HG02759 (cell line): ENCODE results near the gene CFAP119.

Source experiments
- ATAC-seq: cut with Tn5 transposase; IDR thresholded peaks from one replicate; pipeline ENCODE4 v1.9.1; 2021; ENCODE audit warnings: mild to moderate bottlenecking, moderate library complexity; ENCODE audit not compliant: unreplicated experiment

The CFAP119 gene

DNA sequence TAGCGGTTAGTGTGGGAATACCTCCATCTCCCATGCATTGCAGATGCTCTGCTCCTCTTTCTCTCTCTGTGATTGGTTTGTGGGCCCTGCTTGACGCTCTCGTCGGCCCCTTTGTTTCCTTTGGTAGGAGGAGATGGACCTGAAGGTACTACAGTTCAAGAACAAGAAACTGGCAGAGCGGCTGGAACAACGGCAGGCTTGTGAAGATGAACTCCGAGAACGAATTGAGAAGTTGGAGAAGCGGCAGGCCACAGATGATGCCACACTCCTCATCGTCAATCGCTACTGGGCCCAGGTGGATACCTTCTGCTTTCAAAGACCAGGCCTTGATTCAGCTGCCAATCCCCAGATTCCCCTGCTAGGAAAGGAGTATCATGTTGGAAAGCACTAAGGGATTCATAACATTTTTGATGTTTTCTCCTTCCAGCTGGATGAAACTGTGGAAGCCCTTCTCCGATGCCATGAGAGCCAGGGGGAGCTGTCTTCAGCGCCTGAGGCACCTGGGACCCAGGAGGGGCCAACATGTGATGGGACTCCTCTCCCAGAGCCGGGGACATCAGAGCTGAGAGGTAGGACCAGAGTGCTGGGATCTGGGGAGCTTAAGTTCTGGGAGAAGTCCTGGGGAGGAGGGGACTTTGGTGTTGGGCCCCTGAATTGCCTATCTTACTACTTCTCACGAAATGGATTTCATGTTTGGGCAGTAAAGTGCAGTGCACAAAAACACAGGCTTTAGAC, 1.3 kb upstream of the CFAP119 start:
- no peak for ATAC-seq

DNA sequence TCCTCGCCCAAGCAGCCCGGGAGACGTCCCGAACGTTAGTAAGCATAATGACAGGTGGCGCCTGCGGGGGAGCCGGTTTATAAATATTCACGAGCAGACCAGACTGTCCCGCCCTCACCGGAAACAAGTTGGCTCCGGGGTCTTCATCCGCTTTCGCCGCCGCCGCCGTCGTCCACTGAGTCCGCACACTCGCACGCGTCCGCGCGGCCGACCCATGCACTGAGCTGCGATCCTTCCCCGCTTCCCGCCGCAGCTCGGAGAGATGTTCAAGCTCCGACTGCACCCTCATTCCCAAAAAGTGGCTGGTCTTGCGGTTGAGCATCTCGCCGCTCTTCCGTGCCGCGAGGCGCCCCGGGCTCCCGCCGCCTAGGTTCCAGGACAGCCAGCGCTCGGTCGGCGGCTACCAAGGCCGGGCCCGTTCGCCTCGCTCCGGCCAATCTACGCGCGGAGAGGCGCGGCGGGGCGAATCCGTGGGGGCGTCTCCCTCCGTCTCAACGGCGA, 385 bp downstream of the CFAP119 start:
- ATAC-seq: peak; percentile 42

DNA sequence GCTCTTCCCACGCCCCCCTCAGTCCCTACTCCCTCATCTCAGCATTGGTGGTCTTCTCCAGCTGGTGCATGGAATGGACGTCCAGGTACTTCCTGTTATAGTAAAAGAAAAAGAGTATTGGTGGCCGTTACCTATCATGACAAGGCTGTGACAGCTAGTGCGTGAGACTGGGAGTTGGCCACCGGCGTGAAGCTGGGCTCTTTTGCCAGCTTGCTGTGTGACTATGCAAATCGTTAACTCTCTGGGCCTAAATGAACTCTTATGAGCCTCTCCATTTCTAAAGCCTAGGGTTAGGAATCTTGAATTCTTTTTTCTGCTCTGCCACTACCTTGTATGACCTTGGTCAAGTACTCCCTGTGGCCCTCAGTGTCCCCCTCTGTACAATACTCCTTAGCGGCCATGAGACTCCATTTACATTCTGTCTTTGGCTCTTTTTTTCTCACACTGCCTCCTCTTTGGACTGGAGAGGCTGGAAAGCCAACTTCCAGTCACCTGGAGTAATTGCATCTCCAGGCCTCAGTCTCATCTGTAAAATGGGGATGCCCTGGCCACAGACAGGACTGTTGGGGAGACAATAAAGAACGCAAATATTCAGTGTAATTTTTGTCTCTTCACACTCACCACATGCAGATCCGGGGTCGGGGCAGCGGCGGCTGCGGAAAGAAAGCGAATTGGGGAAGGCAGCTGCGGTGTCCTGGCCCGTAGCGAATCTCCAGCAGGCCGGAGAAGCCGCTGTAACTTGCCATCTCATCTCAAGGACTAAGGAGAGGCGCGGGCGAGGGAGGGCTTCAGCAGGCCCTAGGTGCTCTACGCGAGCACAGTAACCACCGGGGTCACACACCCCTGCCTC, 1.1 kb downstream of the CFAP119 start:
- ATAC-seq: no peak

DNA sequence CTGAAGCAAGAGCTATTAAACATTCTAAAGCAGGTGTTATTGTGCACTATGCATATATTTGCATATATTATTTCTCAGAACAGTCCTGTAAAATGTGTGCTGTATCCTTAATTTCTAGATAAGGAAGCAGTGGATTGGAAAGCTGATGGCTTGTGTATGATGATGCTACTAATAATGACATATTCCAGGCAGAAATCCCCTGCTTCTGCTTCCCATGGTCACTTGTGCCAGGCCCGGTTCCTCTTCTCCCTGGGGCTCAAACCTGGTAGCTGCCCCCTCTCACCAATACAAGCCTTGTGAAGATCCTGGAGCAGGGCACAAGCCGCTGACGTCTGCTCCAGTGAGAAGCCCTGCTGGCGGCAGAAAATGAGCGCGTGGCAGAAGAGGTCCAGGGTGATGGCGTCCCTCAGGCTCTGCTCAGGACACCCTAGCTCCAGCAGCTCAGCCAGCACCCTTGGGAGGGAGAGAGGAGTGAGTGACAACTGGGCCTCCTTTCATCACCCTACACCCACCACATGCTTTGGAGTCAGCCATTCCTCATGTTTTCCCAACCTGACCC, 1.8 kb downstream of the CFAP119 start:
- ATAC-seq: no peak

DNA sequence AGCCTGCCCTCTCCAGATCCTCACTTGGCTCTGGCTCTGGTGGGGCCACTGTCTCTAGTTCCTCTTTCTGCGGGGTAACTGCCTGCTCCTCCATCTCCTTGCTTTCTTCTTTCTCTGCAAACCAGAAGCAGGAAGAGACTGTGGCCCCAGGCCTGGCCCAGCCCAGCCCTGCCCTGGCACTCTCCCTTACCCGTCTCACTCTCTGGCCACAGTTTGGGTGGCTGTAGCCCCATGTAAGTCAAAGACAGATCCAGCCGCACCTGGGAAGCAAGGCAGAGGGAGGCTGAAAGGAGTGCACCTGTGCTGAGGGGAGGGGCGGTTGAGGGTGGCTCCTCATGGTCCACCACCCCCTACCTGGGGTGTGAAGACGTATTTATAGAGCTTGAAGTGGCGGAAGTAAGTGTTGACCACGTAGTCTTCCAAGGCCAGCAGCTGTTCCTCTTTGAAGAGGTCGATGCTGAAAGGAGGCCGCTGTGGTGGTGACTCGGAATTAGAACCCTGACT, 2.8 kb downstream of the CFAP119 start:
- ATAC-seq: no peak

DNA sequence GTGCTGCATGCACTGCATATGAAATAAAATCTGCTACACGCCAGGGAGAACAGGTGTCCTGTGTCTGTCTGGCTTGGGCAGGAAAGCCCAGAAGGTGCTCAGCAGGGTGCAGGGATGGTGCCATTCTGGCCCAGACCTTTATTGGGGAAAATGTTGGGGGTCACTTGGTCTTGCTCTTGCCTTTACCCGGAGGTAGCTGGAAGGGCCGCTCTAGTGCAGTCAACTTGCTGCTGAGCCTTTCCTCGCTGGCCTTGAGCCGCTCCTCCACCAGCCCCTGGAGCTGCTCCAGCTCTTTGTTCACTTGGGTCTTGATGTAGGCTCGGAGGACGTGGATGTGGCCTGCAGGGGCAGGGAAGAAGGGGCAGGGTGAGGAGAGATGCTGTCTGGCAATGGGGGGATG, 4.5 kb downstream of the CFAP119 start:
- ATAC-seq: no peak

DNA sequence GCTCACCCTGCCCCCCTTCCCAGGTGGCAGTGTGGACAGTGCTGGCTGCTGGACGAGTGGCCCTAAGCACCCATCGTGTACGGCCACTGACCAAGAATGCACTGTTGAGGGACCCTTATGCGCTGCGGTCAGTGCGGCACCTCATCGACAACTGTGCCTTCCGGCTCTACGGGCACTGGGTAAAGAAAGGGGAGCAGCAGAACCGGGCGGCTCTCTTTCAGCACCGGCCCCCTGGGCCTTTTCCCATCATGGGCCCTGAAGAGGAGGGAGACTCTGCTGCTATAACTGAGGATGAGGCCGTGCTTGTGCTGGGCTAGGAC, 5.1 kb downstream of the CFAP119 start:
- no peak for ATAC-seq

DNA sequence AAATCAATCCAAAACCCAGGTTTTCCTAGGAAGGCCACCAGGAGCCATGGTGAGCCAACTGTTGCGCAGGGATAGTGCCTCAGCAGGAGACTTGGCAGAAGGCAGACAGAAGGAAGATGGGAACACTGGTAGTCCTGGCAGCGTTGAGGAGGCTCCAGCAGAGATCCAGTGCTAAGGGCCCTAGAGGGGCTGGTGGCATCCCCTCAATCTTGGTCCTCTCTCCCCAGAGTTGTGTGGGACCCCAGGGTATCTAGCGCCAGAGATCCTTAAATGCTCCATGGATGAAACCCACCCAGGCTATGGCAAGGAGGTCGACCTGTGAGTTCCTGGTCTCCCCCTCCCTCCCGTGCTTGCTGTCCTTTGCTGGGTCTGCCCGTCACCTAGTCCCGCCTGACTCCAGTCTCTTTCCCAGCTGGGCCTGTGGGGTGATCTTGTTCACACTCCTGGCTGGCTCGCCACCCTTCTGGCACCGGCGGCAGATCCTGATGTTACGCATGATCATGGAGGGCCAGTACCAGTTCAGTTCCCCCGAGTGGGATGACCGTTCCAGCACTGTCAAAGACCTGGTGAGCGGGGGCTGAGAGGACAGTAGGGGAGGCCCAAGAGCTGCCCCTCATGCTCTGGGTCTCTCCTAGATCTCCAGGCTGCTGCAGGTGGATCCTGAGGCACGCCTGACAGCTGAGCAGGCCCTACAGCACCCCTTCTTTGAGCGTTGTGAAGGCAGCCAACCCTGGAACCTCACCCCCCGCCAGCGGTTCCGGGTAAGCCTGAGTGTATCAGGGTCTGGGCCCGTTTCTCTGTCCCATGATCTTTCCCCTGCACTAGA, 5.7 kb downstream of the CFAP119 start:
- no peak for ATAC-seq

DNA sequence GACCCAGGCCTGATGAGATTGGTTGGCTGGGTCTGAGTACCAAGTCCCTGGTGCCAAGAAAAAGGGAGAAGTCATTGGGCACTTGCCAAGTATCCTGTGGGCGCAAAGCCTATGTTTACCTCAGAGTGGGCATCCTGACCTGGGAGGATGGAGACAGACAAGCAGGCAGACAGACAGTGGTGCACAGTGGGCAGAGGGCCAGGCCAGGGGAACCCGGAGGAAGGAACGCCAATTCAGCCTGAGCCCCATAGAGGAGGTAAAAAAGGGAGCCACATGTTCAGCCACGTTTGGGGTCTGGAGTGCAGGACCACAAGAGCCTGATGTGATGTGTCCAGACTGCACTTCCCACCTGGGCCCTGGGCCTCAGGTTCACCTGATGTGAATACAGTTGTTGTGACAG, 8.3 kb downstream of the CFAP119 start:
- no peak for ATAC-seq

DNA sequence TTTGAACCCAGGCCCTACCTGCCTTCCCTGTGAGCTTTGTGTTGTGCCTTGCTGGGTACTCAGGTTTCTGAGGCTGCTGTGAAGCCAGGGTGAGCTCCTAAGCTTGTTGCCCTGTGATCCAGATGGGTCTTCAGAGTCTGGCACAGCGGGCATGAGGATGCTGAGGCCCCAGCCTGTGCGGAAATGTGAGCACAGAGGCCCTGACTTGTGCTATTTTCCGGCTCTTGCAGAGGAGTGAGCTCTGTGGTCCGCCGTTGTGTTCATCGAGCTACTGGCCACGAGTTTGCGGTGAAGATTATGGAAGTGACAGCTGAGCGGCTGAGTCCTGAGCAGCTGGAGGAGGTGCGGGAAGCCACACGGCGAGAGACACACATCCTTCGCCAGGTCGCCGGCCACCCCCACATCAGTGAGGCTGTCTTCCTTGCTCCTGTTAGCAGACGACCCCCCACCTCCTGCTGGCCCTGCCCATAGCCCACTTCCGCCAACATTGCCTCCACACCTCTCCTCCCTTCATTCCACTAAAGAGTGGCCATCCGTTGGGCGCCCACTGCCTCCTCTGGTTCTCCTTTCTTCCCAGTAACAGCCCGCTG, 10.9 kb downstream of the CFAP119 start:
- ATAC-seq: no peak

DNA sequence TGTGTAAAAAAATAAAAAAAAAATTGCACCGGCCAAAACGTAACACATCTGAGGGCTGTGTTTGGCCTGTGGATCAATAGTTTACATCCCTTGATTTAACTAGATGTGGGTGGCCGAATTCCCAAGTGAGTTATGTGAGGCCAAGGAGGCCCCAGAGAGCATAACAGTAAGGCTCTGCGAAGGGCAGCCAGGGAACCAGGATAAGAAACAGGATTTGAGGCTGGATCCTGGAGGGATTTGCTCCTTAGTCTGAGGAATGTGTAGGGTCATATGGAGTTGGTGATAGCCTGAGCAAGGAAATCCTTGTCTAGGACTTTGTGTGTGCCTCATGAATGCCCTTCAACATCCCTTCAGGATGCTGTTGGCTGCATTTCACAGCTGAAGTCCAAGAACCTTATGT, 11.7 kb downstream of the CFAP119 start:
- no peak for ATAC-seq

DNA sequence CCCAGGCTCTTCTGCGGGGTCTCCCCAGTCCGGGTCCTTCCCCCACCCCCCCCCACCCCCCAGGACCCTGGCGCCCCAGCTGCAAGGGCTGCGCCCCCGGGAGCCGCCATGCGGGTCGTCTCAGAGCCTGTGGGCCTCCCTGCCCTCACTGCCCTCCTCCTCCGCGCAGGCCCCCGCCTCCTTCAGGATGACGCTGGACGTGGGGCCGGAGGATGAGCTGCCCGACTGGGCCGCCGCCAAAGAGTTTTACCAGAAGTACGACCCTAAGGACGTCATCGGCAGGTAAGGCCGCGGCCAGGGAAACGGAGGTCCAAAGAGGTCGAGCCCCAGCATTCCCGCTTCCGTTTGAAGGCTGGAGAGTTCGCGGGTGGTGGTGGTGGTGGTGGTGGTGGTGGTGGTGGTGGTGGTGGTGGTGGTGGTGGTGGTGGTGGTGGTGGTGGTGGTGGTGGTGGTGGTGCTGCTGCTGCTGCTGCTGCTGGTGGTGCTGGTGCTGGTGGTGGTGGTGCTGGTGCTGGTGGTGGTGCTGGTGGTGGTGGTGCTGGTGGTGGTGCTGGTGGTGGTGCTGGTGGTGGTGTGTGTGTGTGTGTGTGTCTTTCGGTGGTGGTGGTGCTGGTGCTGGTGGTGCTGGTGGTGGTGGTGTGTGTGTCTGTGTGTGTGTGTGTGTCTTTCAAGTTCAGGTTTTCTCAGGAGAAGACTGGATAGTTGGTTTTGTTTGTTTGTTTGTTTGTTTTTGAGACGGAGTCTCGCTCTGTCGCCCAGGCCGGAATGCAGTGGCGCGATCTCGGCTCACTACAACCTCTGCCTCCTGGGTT, 13.0 kb downstream of the CFAP119 start:
- peak; percentile 15 for ATAC-seq

DNA sequence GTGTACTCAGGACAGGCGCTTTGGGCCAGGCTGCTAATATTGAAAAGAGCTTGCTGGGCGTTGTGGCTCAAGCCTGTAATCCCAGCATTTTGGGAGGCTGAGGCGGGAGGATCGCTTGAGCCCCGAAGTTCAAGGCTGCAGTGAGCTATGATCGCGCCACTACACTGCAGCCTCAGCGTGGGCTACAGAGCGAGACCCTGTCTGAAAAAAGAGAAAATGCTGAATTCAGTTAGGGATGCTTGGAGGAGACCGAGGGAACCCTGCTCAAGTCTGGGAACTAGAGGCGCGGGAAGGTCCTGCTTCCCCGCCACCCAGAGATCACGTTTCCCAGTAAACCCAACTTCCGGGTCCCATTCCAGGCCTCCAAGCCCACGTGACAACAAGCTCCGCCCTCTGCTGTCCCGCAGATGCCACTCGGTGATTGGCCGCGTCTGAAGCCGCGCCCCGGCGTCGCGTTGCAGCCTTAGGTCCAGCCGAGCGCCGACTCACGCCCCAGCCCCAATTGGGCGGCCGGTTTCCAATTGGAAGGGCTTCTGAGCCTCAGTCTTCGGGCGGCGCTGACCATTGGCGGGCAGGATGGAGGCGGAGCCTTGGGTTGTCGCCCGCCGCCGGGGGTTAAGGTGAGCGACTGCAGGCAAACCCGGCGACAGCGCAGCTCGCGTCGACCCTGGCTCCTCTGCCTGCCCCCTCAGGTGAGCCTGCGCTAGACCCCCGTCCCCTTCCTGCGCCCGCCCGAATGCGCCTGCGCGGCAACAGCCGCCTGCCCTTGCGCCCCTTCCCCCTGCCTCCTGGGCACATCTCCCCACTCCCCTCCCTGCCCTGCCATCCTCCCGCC, 13.8 kb downstream of the CFAP119 start, which contains the start of gene PHKG2:
Gene PHKG2, plus strand, starts transcription at position 627 of the 835 bp plus-strand sequence. CDS start 396 bp downstream, outside the sequence.
- peak; percentile 97 for ATAC-seq

DNA sequence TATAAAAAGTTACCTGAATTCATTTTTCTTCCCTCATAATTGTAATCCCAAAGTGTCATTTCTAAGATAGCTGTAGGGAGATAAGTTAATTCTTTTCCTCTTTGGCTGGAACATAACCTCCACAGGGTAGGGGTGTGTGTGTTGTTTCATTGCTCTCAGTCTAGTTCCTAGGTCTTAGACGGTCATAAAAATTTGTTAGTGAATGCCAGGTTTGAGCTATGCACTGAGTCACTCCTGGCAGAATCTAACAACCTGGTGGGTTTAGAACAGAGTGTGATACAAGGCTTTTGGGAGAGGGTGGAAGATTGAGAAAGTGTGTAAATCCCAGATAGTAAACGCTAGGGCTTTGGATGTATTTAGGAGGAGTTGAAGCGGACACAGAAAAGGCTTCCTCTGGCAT, 14.5 kb downstream of the CFAP119 start:
- ATAC-seq: no peak

DNA sequence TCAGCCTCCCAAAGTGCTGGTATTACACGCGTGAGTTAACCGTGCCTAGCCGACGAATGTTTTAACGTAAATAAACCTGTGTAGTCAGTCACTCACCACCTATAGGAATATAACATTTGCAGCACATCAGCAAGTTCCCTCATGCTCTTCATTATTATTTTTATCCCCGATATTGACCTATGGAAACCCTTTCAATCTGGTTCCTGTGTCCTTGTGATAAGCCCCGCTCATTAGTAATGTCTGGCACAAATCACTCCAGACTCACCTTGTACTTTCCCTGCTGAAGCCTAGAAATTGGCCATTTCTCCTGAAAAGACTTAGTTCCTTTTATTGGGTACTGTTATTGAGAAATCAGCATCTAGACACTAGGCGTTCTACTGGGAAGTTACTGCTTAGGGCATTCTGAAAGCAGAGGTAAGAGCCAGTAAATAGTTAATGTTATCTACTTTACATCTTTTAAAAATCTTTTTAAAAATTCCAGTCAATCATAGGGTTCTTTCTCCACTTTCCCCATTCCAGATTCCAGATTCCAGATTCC, 15.2 kb downstream of the CFAP119 start:
- no peak for ATAC-seq

DNA sequence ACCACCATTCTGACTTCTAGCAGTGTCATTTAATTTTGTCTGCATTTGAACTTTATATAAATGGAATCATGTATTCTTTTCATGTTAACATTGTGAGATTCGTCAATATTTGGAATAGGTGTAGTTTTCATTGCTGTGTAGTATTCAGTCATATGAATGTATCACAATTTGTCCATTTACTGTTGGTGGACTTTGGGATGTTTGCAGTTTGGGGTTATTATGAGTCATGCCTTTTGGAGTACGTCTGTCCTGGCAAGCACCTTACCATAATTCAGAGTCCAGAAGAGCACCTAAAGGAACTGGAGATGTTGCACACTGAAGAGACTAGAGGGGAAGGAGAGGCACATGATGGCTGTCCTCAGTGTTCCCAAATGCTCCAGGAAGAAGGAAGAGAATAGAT, 16.8 kb downstream of the CFAP119 start:
- ATAC-seq: no peak

DNA sequence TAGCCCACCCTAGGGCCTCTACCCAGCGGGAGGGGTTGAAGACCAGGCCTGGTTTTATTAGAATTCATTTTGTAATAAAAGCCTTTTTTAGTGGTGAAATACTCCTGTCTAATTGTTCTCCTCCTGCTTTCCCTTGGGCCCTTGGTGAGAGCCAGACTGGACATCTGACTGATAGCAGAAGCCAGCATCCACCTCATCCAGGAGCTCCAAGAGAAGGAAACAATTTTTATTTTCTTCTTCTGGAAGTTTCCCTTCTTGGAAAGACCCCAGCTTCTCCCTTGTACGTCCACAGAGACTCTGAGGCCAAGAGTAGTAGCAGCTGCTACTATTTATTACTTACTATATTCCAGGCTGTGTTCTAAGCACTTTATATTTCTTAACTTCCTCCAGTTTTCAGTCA, 17.7 kb downstream of the CFAP119 start:
- ATAC-seq: no peak

DNA sequence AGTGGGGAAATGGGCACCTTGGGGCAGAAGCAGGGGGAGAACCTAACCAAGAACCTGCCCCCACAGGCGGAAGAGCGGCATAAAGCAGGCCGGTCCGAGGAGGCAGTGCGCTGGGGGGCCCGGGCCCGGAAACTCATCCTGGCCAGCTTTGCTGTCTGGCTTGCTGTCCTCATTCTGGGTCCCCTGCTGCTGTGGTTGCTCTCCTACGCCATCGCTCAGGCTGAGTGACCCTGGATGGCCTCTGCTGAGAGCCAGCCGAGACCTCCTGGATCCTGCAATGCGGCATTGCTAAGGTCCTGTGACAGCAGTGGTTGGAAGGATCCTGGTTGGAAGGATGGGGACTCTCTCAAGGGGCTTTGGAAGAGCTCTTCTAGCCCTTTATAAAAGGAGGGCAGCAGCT, 18.1 kb downstream of the CFAP119 start:
- ATAC-seq: no peak
